SK-N-SH (cell line): ENCODE results near the gene RHPN2. TPM values are rescaled to one million over a fixed set of nuclear protein-coding genes. Genes with fewer than 3 reads are reported as not detected.

ENCODE experiments used
- CTCF ChIA-PET: fragments of 300-600, 350-600 bp; formaldehyde crosslinking; extraction: SDS; loops from one replicate; lab custom pipeline; 2021; lab: Yijun Ruan, JAX
- POLR2A ChIA-PET: fragments of 350-600 bp; sonication (Branson Sonifier 250); formaldehyde crosslinking; extraction: SDS; loops from one replicate; lab custom pipeline; 2020; ENCODE audit warnings: antibody characterized with exemption, inconsistent platforms; lab: Yijun Ruan, JAX
- DNase-seq: peaks from one replicate; pipeline ENCODE4 v3.0.0; 2012
- H2AFZ ChIP-seq: fragments of 200-600 bp; sonication (generic); 2 replicates; pipeline ENCODE4 v1.8.1; 2016; ENCODE audit warnings: antibody characterized with exemption, mild to moderate bottlenecking, low read depth
- H3F3A ChIP-seq: fragments of 200-600 bp; sonication (generic); replicated peaks from 2 replicates; pipeline ENCODE3; 2016; ENCODE audit warnings: antibody characterized with exemption, mild to moderate bottlenecking; ENCODE audit not compliant: insufficient read depth
- H3K27ac ChIP-seq, 2 experiments: fragments of 200-500 bp in 1 of 2; fragments of 200-600 bp in 1 of 2; sonication (Bioruptor generic) in 1 of 2; sonication (generic), shearing (Covaris generic) in 1 of 2; 2 replicates each; pipeline versions ENCODE4 v1.5.1 to v1.6.1; 2014 to 2016; ENCODE audit warnings: low read depth in 2 of 2, inconsistent platforms in 1 of 2, low read length in 1 of 2, mild to moderate bottlenecking in 1 of 2, mixed read lengths in 1 of 2
- H3K27me3 ChIP-seq: fragments of 200-600 bp; sonication (generic), shearing (Covaris generic); 2 replicates; pipeline ENCODE4 v1.6.1; 2016; ENCODE audit warnings: mixed run types; ENCODE audit not compliant: insufficient read depth
- H3K36me3 ChIP-seq, 2 experiments: fragments of 200-500 bp in 1 of 2; fragments of 200-600 bp in 1 of 2; sonication (Bioruptor generic) in 1 of 2; sonication (generic) in 1 of 2; replicated peaks in 1 of 2; 2 replicates each; pipeline versions ENCODE3 to v1.5.1; 2014 to 2016; ENCODE audit warnings: low read length in 1 of 2, mild to moderate bottlenecking in 1 of 2; ENCODE audit not compliant: insufficient read depth in 2 of 2, control insufficient read depth in 1 of 2
- H3K4me1 ChIP-seq, 2 experiments: fragments of 200-500 bp in 1 of 2; fragments of 200-600 bp in 1 of 2; sonication (Bioruptor generic) in 1 of 2; sonication (generic), shearing (Covaris generic) in 1 of 2; 2 replicates each; pipeline versions ENCODE4 v1.5.1 to v1.6.1; 2014 to 2016; ENCODE audit warnings: low read depth in 1 of 2, low read length in 1 of 2, mixed run types in 1 of 2; ENCODE audit not compliant: insufficient read depth in 2 of 2, control insufficient read depth in 1 of 2
- H3K4me2 ChIP-seq: fragments of 200-600 bp; sonication (generic), shearing (Covaris generic); 2 replicates; pipeline ENCODE4 v1.6.1; 2017; ENCODE audit warnings: mixed run types
- H3K4me3 ChIP-seq, 2 experiments: fragments of 200-500 bp in 1 of 2; fragments of 200-600 bp in 1 of 2; sonication (Bioruptor generic) in 1 of 2; sonication (generic), shearing (Covaris generic) in 1 of 2; 2 replicates each; pipeline versions ENCODE4 v1.5.1 to v1.8.1; 2014 to 2016; ENCODE audit warnings: low read depth in 2 of 2, inconsistent platforms in 1 of 2, low read length in 1 of 2, mild to moderate bottlenecking in 1 of 2, mixed read lengths in 1 of 2, moderate library complexity in 1 of 2
- H3K79me2 ChIP-seq: fragments of 200-600 bp; sonication (generic); 2 replicates; pipeline ENCODE4 v1.8.1; 2017; ENCODE audit warnings: mild to moderate bottlenecking; ENCODE audit not compliant: insufficient read depth
- H3K9ac ChIP-seq: fragments of 200-600 bp; sonication (generic); 2 replicates; pipeline ENCODE4 v1.6.1; 2017; ENCODE audit warnings: mixed run types
- H3K9me2 ChIP-seq: fragments of 200-600 bp; sonication (generic); 2 replicates; pipeline ENCODE4 v1.6.1; 2017; ENCODE audit warnings: mixed run types
- H3K9me3 ChIP-seq: fragments of 200-600 bp; sonication (generic); 2 replicates; pipeline ENCODE4 v1.6.1; 2017; ENCODE audit warnings: mixed run types, mild to moderate bottlenecking, moderate library complexity
- H4K20me1 ChIP-seq: fragments of 200-600 bp; sonication (generic); 2 replicates; pipeline ENCODE4 v1.6.1; 2017; ENCODE audit warnings: mild to moderate bottlenecking, mixed run types; ENCODE audit not compliant: insufficient read depth
- CTCF ChIP-seq: fragments of 200-600 bp; sonication (generic); IDR thresholded peaks from 2 replicates; pipeline ENCODE4 v1.6.1; 2017; ENCODE audit warnings: antibody characterized with exemption, mild to moderate bottlenecking, moderate library complexity
- EZH2phosphoT487 ChIP-seq: fragments of 200-600 bp; sonication (generic); IDR thresholded peaks from 2 replicates; pipeline ENCODE4 v1.6.1; 2017; ENCODE audit warnings: low read depth, mixed run types, mild to moderate bottlenecking, antibody characterized with exemption, moderate library complexity, borderline replicate concordance
- FOSL2 ChIP-seq: IDR thresholded peaks from 2 replicates; pipeline ENCODE4 v1.4.0; 2012; ENCODE audit warnings: low read depth, mild to moderate bottlenecking, moderate library complexity, borderline replicate concordance
- GABPA ChIP-seq: IDR thresholded peaks from 2 replicates; pipeline ENCODE4 v1.4.0; 2012; ENCODE audit warnings: low read depth, mild to moderate bottlenecking
- GATA2 ChIP-seq: sonication (generic); formaldehyde crosslinking; IDR thresholded peaks from 2 replicates; pipeline ENCODE4 v1.5.0; 2020; ENCODE audit warnings: mild to moderate bottlenecking, missing genetic modification reagents
- IRF3 ChIP-seq: fragments of 150-350 bp; IDR thresholded peaks from 2 replicates; pipeline ENCODE4 v1.6.1; 2016; ENCODE audit warnings: mild to moderate bottlenecking, low read depth, low read length
- MAX ChIP-seq: IDR thresholded peaks from 2 replicates; pipeline ENCODE4 v1.4.0; 2012; ENCODE audit warnings: low read depth
- MXI1 ChIP-seq: IDR thresholded peaks from 2 replicates; pipeline ENCODE4 v1.6.1; 2012; ENCODE audit warnings: mild to moderate bottlenecking, low read depth, low read length, improper control_type of control experiment
- NRF1 ChIP-seq: IDR thresholded peaks from 2 replicates; pipeline ENCODE4 v1.6.1; 2012; ENCODE audit warnings: low read depth, mild to moderate bottlenecking, low read length
- POLR2AphosphoS5 ChIP-seq: IDR thresholded peaks from 2 replicates; pipeline ENCODE4 v1.6.1; 2012; ENCODE audit warnings: low read depth, low read length
- RAD21 ChIP-seq: IDR thresholded peaks from 2 replicates; pipeline ENCODE4 v1.6.1; 2012; ENCODE audit warnings: mild to moderate bottlenecking, low read length
- RCOR1 ChIP-seq: fragments of 150-350 bp; IDR thresholded peaks from 2 replicates; pipeline ENCODE4 v1.6.1; 2017; ENCODE audit warnings: antibody characterized with exemption, low read length
- TAF1 ChIP-seq: IDR thresholded peaks from 2 replicates; pipeline ENCODE4 v1.6.1; 2012; ENCODE audit warnings: low read depth, mild to moderate bottlenecking, low read length, moderate library complexity, borderline replicate concordance
- USF1 ChIP-seq: IDR thresholded peaks from 2 replicates; pipeline ENCODE4 v1.4.0; 2012; ENCODE audit warnings: low read depth, borderline replicate concordance
- USF2 ChIP-seq: fragments of 150-350 bp; IDR thresholded peaks from 2 replicates; pipeline ENCODE4 v1.6.1; 2017; ENCODE audit warnings: antibody characterized with exemption, low read length, low read depth, borderline replicate concordance
- YY1 ChIP-seq: IDR thresholded peaks from 2 replicates; pipeline ENCODE4 v1.4.0; 2012; ENCODE audit warnings: low read depth, mild to moderate bottlenecking
- ZBTB33 ChIP-seq: IDR thresholded peaks from 2 replicates; pipeline ENCODE4 v1.4.0; 2012; ENCODE audit warnings: low read depth, borderline replicate concordance
- whole genome bisulfite sequencing: methylation state at CpG from one replicate; pipeline ENCODE4 v1.1.6; 2017; ENCODE audit warnings: low lambda C conversion rate; 5-methylcytosine and 5-hydroxymethylcytosine counted together
- polyA plus RNA-seq, 3 experiments: library from polyadenylated mRNA; depleted of rRNA; stranded (reverse); fragments of >200 nt; gene quantifications; 2 replicates each; pipeline ENCODE4 v1.2.3, GENCODE V29; 2012

The RHPN2 gene
- polyA plus RNA-seq, 1 of the 3 experiments (the other 2 are of a cell fraction) = 7.0 TPM

- no peak for TF ChIP-seq RCOR1
- no peak for TF ChIP-seq RAD21
- TF ChIP-seq ZBTB33 = no peak
- no peak for TF ChIP-seq TAF1
- TF ChIP-seq MXI1 = no peak
- no peak for TF ChIP-seq EZH2phosphoT487
- peak; percentile 71; the same call in 1 of the 2 replicates for TF ChIP-seq FOSL2
- TF ChIP-seq POLR2AphosphoS5 = peak; percentile 30; the same call in 1 of the 2 replicates
- no peak for TF ChIP-seq GATA2 (CRISPR knock-in tag)
- no peak for TF ChIP-seq USF2
- TF ChIP-seq NRF1 = no peak
- TF ChIP-seq IRF3 = no peak
- TF ChIP-seq USF1 = no peak
Observed at GRCh38 chr19:33110137-33110910, 45.6 kb upstream of the RHPN2 start (continued).

GRCh38 chr19:33108161-33108560, 43.5 kb upstream of the RHPN2 start:
- Histone ChIP-seq H3K9me3 (no peaks in the 10 kb centered on the region), H3F3A (peaks cover 5% of the 10 kb centered on the region), H3K4me3 (no peak overlapping the region), H3K36me3 (peaks cover 18 to 25% of the 10 kb centered on the region in 2 experiments), H3K9me2 (no peaks in the 10 kb centered on the region), H3K27me3 (no peaks in the 10 kb centered on the region)
- no peak for DNase-seq
- POLR2A ChIA-PET = no interaction called here
- TF ChIP-seq GABPA (no peak), CTCF (no peak), MXI1 (no peak), MAX (no peak), YY1 (no peak), USF1 (no peak)
- TF ChIP-seq, all 33 proteins: peak for 0
- Histone ChIP-seq H3K4me2 (no peak overlapping the region), H3K4me1 (peaks cover 0 to 6% of the 10 kb centered on the region in 2 experiments; a peak in 1 of 4 replicates), H3K79me2 (no peaks in the 10 kb centered on the region), H2AFZ (no peak overlapping the region), H3K9ac (no peak overlapping the region), H3K27ac (no peak overlapping the region), H4K20me1 (no peaks in the 10 kb centered on the region)
- WGBS = 98% methylated on average over 10 of the region's 10 CpGs
- CTCF ChIA-PET = no interaction called here
